ENCODE measurements around the gene BHLHE41. TPM values are rescaled to one million over a fixed set of nuclear protein-coding genes. Genes with fewer than 3 reads are reported as not detected.

The BHLHE41 gene
- total and polyA plus RNA-seq, 2 donors (not counting 1 experiment from before 2014, with no cell fraction given) = 2.3 to 2.4 TPM

GRCh38 chr12:26130728-26131127, 5.9 kb upstream of the BHLHE41 start:
- TF ChIP-seq CTCF (conservative IDR thresholded peaks at IDR 0.05 in 1 of 2, IDR thresholded peaks at IDR 0.05 in 1 of 2; ENCODE audit: low read depth in 1 of 2, low read length in 2 of 2) (no peak), EZH2 (IDR thresholded peaks at IDR 0.05; ENCODE audit: low read length, missing control alignments) (no peak)
- Histone ChIP-seq H3K27ac (ENCODE audit: insufficient read depth, low read length) (no peak overlapping the region), H4K20me1 (ENCODE audit: control insufficient read depth, extremely low read depth, insufficient read depth, low read length) (no peaks in the 10 kb centered on the region), H3K27me3 (ENCODE audit: control insufficient read depth, insufficient read depth, low read length) (no peaks in the 10 kb centered on the region), H3K9me3 (ENCODE audit: control insufficient read depth, insufficient read depth, low read depth, low read length) (no peaks in the 10 kb centered on the region), H3K9ac (ENCODE audit: insufficient read depth, low read length) (no peak overlapping the region), H3K4me3 (replicated peaks in 1 of 4; ENCODE audit: control extremely low read depth in 1 of 4, insufficient read depth in 1 of 4, low read depth in 3 of 4, low read length in 4 of 4) (no peak overlapping the region), H3K4me2 (ENCODE audit: extremely low read depth, insufficient read depth, low read length) (no peak overlapping the region), H3K79me2 (ENCODE audit: control insufficient read depth, insufficient read depth, low read length) (no peaks in the 10 kb centered on the region), H3K36me3 (ENCODE audit: control insufficient read depth, insufficient read depth, low read length) (no peaks in the 10 kb centered on the region), H2AFZ (ENCODE audit: low read length) (no peak overlapping the region), H3K4me1 (ENCODE audit: control insufficient read depth, extremely low read depth, insufficient read depth, low read length) (no peaks in the 10 kb centered on the region)
- no peak for DNase-seq (ENCODE audit: low read depth in 2 of 2)

GRCh38 chr12:26128168-26128567, 3.3 kb upstream of the BHLHE41 start:
- TF ChIP-seq EZH2 (IDR thresholded peaks at IDR 0.05; ENCODE audit: low read length, missing control alignments) (no peak), CTCF (conservative IDR thresholded peaks at IDR 0.05 in 1 of 2, IDR thresholded peaks at IDR 0.05 in 1 of 2; ENCODE audit: low read depth in 1 of 2, low read length in 2 of 2) (no peak)
- H3K9ac ChIP-seq (ENCODE audit: insufficient read depth, low read length) = no peak overlapping the region
- no peaks in the 10 kb centered on the region for H3K27me3 ChIP-seq (ENCODE audit: control insufficient read depth, insufficient read depth, low read length)
- H3K27ac ChIP-seq (ENCODE audit: insufficient read depth, low read length) = no peak overlapping the region
- DNase-seq (ENCODE audit: low read depth in 2 of 2) = no peak
- H3K9me3 ChIP-seq (ENCODE audit: control insufficient read depth, insufficient read depth, low read depth, low read length) = no peaks in the 10 kb centered on the region
- no peaks in the 10 kb centered on the region for H4K20me1 ChIP-seq (ENCODE audit: control insufficient read depth, extremely low read depth, insufficient read depth, low read length)
- H3K79me2 ChIP-seq (ENCODE audit: control insufficient read depth, insufficient read depth, low read length) = no peaks in the 10 kb centered on the region
- H3K4me1 ChIP-seq (ENCODE audit: control insufficient read depth, extremely low read depth, insufficient read depth, low read length) = peaks cover 3% of the 10 kb centered on the region
- H2AFZ ChIP-seq (ENCODE audit: low read length) = no peak overlapping the region
- H3K4me2 ChIP-seq (ENCODE audit: extremely low read depth, insufficient read depth, low read length) = no peak overlapping the region
- no peaks in the 10 kb centered on the region for H3K36me3 ChIP-seq (ENCODE audit: control insufficient read depth, insufficient read depth, low read length)
- H3K4me3 ChIP-seq (replicated peaks in 1 of 4; ENCODE audit: control extremely low read depth in 1 of 4, insufficient read depth in 1 of 4, low read depth in 3 of 4, low read length in 4 of 4) = no peak overlapping the region

- TF ChIP-seq EZH2 (IDR thresholded peaks at IDR 0.05; ENCODE audit: low read length, missing control alignments) = no peak
- TF ChIP-seq CTCF (conservative IDR thresholded peaks at IDR 0.05 in 1 of 2, IDR thresholded peaks at IDR 0.05 in 1 of 2; ENCODE audit: low read depth in 1 of 2, low read length in 2 of 2) = no peak
- Histone ChIP-seq H3K9me3 (ENCODE audit: control insufficient read depth, insufficient read depth, low read depth, low read length) (no peaks in the 10 kb centered on the region), H3K9ac (ENCODE audit: insufficient read depth, low read length) (no peak overlapping the region), H3K27me3 (ENCODE audit: control insufficient read depth, insufficient read depth, low read length) (no peaks in the 10 kb centered on the region), H3K4me1 (ENCODE audit: control insufficient read depth, extremely low read depth, insufficient read depth, low read length) (peaks cover 3% of the 10 kb centered on the region), H2AFZ (ENCODE audit: low read length) (no peak overlapping the region), H3K4me2 (ENCODE audit: extremely low read depth, insufficient read depth, low read length) (no peak overlapping the region), H3K36me3 (ENCODE audit: control insufficient read depth, insufficient read depth, low read length) (no peaks in the 10 kb centered on the region), H3K27ac (ENCODE audit: insufficient read depth, low read length) (no peak overlapping the region), H3K4me3 (replicated peaks in 1 of 4; ENCODE audit: control extremely low read depth in 1 of 4, insufficient read depth in 1 of 4, low read depth in 3 of 4, low read length in 4 of 4) (no peak overlapping the region), H3K79me2 (ENCODE audit: control insufficient read depth, insufficient read depth, low read length) (no peaks in the 10 kb centered on the region), H4K20me1 (ENCODE audit: control insufficient read depth, extremely low read depth, insufficient read depth, low read length) (no peaks in the 10 kb centered on the region)
- DNase-seq (ENCODE audit: low read depth in 2 of 2) = no peak
These were observed 2.6 kb upstream of the BHLHE41 start for GRCh38 chr12:26127404-26127803.

Measured in fibroblast of lung (primary cell).